ENCODE measurements around the gene CAV3. TPM values are rescaled to one million over a fixed set of nuclear protein-coding genes. Genes with fewer than 3 reads are reported as not detected.
"Not testable (repeated sequence)": the region's sequence is repeated elsewhere in the genome, so short reads cannot be mapped to it uniquely, and the experiment has no call there.

The CAV3 gene
- total RNA-seq = 34.0 TPM
- long read RNA-seq, transcript CAV3-201 (2 exons, 1,431 nt) = major isoform, 28 of 30 reads
- long read RNA-seq, partial matches to known transcripts = 0 of 30 reads
- long read RNA-seq, other reads (novel, unspliced or antisense) = 2 of 30 reads

DNA sequence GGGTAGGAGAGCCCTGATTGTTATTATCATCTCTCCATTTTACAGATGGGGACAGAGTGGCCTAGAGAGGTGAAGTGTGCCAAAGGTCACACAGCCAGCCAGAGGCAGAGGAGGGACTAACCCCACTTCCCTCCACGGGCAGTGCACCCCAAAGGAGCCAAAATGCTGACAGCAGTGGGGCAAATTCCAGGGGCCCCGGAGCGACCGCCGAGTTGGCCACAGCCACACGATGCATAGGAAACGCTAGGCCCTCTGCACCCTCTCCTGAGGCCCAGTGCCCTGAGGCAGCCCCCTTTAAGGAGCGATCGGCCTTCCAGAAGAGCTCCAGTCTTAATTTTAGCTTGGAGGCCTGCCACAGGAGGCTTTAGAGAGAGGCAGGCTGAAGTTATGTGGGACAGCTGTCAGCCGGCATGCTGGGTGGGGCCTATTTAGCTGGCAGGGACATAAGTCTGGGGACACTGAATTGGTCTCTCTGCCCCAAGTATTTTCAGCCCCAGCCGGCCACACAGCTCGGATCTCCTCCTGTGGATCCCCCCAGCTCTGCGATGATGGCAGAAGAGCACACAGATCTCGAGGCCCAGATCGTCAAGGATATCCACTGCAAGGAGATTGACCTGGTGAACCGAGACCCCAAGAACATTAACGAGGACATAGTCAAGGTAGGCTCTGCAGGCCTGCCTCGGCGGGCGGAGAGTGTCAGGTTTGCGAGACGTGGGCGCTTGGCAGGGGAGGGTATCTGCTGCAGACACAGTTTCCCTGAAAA, at the start of gene CAV3:
CAV3 (plus strand) TSS at position 471 of the 763 bp plus-strand sequence; CDS start at position 546, 75 bp downstream.
- no peak for DNase-seq (ENCODE audit: missing footprints)
- intact Hi-C loops (cut with DNase I) = loop anchor here (5.0 kb wide), 1 partner anchor 71 kb away; no protein-coding TSS in a partner anchor
- ATAC-seq = peak; percentile 86

DNA sequence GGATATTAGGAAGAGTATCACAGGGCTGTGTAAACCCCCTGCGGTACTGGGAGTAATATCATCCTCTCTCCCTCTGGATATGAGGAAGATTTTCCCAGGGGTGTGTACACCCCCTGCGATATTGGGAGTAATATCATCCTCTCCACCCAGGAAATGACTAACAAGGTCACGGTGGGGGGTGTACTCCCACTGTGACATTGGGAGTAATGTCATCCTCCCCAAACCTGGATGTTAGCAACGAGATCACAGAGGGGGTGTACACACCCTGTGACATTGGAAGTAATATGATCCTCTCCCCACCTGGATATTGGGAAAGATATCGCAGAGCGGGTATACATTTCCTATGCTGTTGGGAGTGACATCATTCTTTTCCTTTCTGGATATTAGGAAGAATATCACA, 48.6 kb upstream of the CAV3 start:
- DNase-seq (ENCODE audit: missing footprints); intact Hi-C loops (cut with DNase I); ATAC-seq: not testable (repeated sequence)

DNA sequence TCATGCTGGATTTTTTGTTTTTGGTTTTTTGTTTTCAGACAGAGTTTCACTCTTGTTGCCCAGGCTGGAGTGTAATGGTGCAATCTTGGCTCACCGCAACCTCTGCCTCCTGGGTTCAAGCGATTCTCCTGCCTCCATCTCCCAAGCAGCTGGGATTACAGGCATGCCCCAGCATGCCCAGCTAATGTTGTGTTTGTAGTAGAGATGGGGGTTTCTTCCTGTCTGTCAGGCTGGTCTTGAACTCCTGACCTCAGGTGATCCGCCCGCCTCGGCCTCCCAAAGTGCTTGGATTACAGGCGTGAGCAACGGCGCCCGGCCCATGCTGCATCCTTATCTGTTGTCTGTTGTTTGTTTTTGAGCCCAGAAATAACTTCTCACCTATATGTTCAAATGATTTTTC, 42.3 kb upstream of the CAV3 start:
- intact Hi-C loops (cut with DNase I); DNase-seq (ENCODE audit: missing footprints); ATAC-seq: not testable (repeated sequence)

GRCh38 chr3:8702560-8702959, 31.0 kb upstream of the CAV3 start:
- DNase-seq (ENCODE audit: missing footprints) = no peak
- no peak for ATAC-seq
- intact Hi-C loops (cut with DNase I) = no loop called here

DNA sequence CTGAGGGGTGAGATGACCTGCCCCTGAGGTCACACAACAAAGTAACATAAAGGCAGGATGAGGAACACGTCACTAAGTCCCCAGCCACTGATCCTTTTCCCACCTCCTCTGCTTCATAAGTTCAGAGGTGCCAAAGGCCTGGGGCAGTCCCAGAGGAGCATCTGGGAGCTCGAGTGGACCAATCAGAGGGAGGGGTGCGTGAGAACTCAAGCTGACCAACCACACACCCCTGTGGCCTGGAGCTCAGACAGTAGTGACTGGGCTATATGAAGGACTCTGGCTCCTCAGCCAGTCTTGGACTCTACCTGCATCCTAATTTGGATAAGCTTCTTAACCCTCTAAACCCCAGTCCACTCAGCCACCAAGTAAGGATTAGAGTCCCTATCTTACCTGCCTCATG, 28.0 kb upstream of the CAV3 start:
- ATAC-seq = no peak
- intact Hi-C loops (cut with DNase I) = no loop called here
- DNase-seq (ENCODE audit: missing footprints) = no peak

GRCh38 chr3:8709287-8709686, 24.3 kb upstream of the CAV3 start:
- ATAC-seq (no peak), DNase-seq (ENCODE audit: missing footprints) (no peak)
- intact Hi-C loops (cut with DNase I) = no loop called here

GRCh38 chr3:8709801-8710507, 23.6 kb upstream of the CAV3 start:
- DNase-seq (ENCODE audit: missing footprints) (no peak), ATAC-seq (no peak)
- intact Hi-C loops (cut with DNase I) = no loop called here

- intact Hi-C loops (cut with DNase I) = no loop called here
- DNase-seq (ENCODE audit: missing footprints) (no peak), ATAC-seq (peak; percentile 33)
Measured at GRCh38 chr3:8712045-8712907, 21.3 kb upstream of the CAV3 start.

DNA sequence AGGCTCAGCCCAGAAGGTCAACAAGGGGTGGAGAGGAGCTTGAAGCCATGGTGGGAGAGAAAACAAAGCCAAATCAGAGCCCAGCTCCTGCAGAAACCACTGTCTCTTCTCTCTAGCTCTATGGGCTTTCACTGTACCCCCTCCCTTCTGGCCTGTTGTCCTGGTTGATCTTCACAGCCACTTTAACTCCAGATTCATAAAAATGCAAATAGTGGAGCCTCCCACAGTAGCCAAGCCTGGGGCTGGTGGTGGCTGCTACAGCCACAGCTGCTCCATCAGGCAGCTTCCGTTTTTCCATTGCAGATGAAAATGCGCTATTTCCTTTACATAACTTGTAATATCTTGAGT, 20.7 kb upstream of the CAV3 start:
- intact Hi-C loops (cut with DNase I) = no loop called here
- no peak for ATAC-seq

DNA sequence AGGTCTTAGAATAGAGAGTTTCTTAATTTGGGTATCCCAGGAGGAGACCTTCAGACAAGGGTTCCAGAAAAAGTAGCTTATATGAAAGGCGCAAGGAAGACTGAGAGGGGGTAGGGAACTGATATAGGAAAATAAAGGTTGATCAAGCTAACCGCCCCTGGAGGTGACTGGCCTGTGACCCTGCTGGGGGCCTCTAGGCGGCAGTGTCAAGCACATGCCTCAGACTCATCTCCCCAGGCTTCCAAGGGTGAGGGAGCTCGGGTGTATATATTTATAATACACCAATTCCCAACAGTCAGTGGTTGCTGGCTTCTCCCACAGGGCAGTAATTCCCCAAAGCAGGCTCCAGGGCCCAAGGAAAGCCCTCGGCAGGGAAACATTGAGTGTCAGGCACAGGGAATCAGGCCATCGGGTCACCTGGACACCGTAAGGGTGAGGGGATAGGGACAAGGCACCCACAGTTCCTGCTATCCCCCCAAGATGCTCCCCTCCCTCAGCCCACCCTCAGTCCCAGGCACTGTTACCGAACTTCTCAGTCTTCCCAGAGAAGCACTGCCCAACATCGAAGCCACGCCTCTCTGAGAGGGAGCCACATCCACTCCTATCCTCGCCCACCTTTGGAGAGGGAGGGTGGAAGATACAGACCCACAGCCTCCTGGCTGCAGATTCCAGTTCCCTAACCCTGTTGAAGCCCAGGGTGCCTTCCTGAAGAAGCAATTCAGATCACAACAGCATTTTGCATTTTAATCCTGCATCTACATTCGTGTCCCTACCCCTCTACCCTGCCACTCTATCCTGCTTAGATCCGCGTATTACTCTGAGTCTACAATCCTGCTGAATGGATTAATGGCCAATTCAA, 19.5 kb upstream of the CAV3 start:
- DNase-seq (ENCODE audit: missing footprints) = no peak
- no peak for ATAC-seq
- intact Hi-C loops (cut with DNase I) = no loop called here

More for the DNA sequence above, 20.7 kb upstream of the CAV3 start:
- no peak for DNase-seq (ENCODE audit: missing footprints)

- ATAC-seq; intact Hi-C loops (cut with DNase I); DNase-seq (ENCODE audit: missing footprints): not testable (repeated sequence)
Measured at GRCh38 chr3:8715757-8716156, 17.8 kb upstream of the CAV3 start.

DNA sequence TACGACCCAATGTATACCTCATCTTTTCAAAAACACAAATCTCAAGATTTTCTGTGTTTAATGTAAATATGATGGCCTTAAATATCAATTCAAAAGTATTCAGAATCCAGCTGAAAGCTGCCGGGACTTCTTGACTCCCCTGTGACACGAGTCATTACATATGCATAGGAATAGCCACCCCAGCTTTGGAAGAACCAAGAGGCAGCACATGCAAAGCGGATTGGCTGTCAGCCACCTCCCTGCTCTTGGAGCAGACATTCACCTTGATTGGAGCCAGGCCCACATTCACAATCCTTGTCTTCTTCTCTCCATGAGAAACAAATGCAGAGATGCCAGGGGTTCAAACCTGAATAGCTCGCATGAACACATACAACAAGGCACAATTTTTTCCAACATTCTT, 10.8 kb upstream of the CAV3 start:
- no peak for DNase-seq (ENCODE audit: missing footprints)
- intact Hi-C loops (cut with DNase I) = no loop called here
- no peak for ATAC-seq

DNA sequence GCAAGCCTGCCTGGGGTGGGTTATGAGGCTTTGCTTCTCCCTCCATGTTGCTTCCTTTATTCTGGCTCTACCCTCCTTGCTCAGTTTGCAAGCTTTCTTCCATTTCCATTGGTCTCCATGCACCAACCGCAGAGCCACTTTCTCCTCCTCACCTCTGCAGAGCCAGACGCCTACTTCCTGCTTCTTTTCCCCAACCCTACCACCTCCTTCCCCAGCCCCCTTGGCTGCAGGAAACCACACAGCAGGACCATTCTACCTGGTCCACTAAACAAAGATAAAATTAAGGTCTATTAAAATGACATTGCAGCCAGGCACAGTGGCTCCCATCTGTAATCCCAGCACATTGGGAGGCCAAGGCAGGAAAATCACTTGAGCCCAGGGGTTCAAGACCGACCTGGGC, 10.0 kb upstream of the CAV3 start:
- no peak for DNase-seq (ENCODE audit: missing footprints)
- no peak for ATAC-seq
- intact Hi-C loops (cut with DNase I) = no loop called here

GRCh38 chr3:8724108-8724752, 9.4 kb upstream of the CAV3 start:
- ATAC-seq (no peak), DNase-seq (ENCODE audit: missing footprints) (no peak)
- intact Hi-C loops (cut with DNase I) = no loop called here

DNA sequence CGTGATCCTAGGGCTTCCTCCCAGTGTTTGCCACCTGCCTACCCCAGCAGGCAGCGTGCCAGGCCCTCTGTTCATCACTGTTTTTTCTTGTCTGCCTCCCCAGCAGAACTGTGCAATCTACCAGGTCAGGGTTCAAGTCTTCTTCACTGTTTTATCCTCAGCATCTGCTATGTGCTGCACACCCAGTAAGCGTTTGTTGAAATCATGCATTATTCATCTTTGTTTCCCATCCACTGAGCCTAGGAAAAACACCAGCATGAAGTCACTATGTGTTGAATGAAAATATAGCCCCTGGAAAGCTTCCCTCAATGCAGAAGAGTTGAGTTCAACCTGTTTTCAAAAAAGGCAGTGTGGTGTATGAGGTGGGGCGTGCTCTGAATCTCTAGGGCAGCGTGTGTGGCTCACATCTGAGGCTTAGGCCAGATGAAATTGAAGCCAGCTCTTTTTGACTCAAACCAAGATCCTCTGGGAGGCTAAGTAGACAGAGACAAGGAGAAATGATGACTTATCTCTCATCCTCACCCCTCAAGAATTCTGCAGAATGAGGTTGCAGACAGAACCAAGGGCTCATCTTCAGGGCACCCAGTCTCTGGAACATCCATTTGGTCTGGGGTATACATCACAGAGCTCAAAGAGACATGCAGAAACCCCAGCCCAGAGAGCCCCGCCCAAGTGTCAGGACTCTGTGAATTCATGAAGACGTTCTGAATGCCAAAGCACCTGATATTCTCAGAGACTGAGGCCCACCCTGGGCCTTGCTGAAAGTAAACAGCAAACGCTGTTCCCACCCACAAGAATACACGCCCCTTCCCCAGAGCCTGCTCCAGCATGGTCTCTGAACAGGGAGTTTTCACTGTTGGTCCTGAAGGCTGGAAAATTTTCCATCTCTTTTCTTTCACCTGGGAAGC, 5.7 kb upstream of the CAV3 start:
- intact Hi-C loops (cut with DNase I) = no loop called here
- ATAC-seq (no peak), DNase-seq (ENCODE audit: missing footprints) (no peak)

DNA sequence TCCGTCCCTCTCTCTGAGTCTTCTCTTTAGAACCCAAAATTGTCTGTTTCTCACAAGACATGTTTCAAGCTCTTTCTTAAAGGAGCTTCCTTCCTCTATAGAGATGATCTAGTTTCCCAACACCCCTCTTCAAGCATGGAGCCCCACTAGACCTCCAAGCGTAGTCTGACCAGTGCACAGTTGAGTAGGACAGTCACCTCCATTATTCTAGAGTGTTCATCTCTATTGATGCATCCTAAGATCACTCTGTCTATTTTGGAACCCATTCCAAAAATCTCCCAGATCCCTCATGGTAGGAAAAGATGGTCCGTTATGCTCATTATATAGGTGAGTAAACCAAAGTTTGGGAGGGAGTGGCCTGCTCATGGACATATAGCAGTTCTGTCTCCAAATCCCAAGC, 4.1 kb upstream of the CAV3 start:
- ATAC-seq = no peak
- DNase-seq (ENCODE audit: missing footprints) = no peak
- intact Hi-C loops (cut with DNase I) = no loop called here

GRCh38 chr3:8730656-8731055, 2.9 kb upstream of the CAV3 start:
- intact Hi-C loops (cut with DNase I) = loop anchor here (5.0 kb wide), 1 partner anchor 68 kb away; no protein-coding TSS in a partner anchor
- DNase-seq (ENCODE audit: missing footprints) (no peak), ATAC-seq (no peak)
